ENCODE measurements around the gene NME3. TPM values are rescaled to one million over a fixed set of nuclear protein-coding genes. Genes with fewer than 3 reads are reported as not detected.

The NME3 gene
- total and polyA plus RNA-seq, 10 of the 15 experiments (the other 5 are each of a cell fraction or from before 2014, with no cell fraction given) = 0.61 to 55.5 (median 26.5) TPM

- TF ChIP-seq POU2F2 (IDR thresholded peaks at IDR 0.05; ENCODE audit: borderline replicate concordance, low read depth, low read length) (0 out of 3 replicates have a peak, but pooled peaks have one; percentile 10), ATF3 (IDR thresholded peaks at IDR 0.05; ENCODE audit: borderline replicate concordance, extremely low read depth, low read depth, low read length) (no peak), MYC (IDR thresholded peaks at IDR 0.05; ENCODE audit: insufficient read depth, insufficient read length, insufficient replicate concordance, low read length, severe bottlenecking) (no peak), LARP7 (IDR thresholded peaks at IDR 0.05) (peak; percentile 29; the same call in 1 of the 2 replicates), NR2C1 (IDR thresholded peaks at IDR 0.05) (no peak), KDM1A (IDR thresholded peaks at IDR 0.05; ENCODE audit: borderline replicate concordance) (no peak), SREBF1 (IDR thresholded peaks at IDR 0.05; ENCODE audit: low read length) (no peak), EGR1 (IDR thresholded peaks at IDR 0.05; ENCODE audit: borderline replicate concordance in 1 of 2, low read depth in 2 of 2, low read length in 2 of 2) (no peak), TCF7 (IDR thresholded peaks at IDR 0.05; ENCODE audit: borderline replicate concordance) (no peak), CEBPB (IDR thresholded peaks at IDR 0.05; ENCODE audit: borderline replicate concordance in 1 of 2, low read depth in 2 of 2, low read length in 2 of 2) (no peak), ZNF622 (IDR thresholded peaks at IDR 0.05) (no peak), BCL3 (IDR thresholded peaks at IDR 0.05; ENCODE audit: borderline replicate concordance, insufficient read depth, low read depth, low read length, poor library complexity, severe bottlenecking) (peak; percentile 91), RELB (IDR thresholded peaks at IDR 0.05; ENCODE audit: low read depth) (no peak), ZSCAN29 (IDR thresholded peaks at IDR 0.05) (no peak), PAX5 (IDR thresholded peaks at IDR 0.05; ENCODE audit: borderline replicate concordance, low read depth, low read length) (peak; percentile 21; the same call in 1 of the 2 replicates), ATF7 (IDR thresholded peaks at IDR 0.05; ENCODE audit: low read depth) (no peak), ASH2L (IDR thresholded peaks at IDR 0.05; ENCODE audit: borderline replicate concordance, low read depth) (no peak), WRNIP1 (IDR thresholded peaks at IDR 0.05; ENCODE audit: borderline replicate concordance, low read depth, low read length) (no peak), PML (IDR thresholded peaks at IDR 0.05; ENCODE audit: low read length) (peak; percentile 39; the same call in 1 of the 2 replicates), RUNX3 (IDR thresholded peaks at IDR 0.05; ENCODE audit: low read length) (no peak), SP1 (IDR thresholded peaks at IDR 0.05; ENCODE audit: low read depth, low read length) (no peak), JUNB (IDR thresholded peaks at IDR 0.05) (no peak), RB1 (IDR thresholded peaks at IDR 0.05; ENCODE audit: borderline replicate concordance) (peak; percentile 15; the same call in 1 of the 2 replicates), NR2F1 (conservative IDR thresholded peaks at IDR 0.05) (no peak), BRCA1 (IDR thresholded peaks at IDR 0.05; ENCODE audit: low read depth, low read length) (no peak), HCFC1 (IDR thresholded peaks at IDR 0.05; ENCODE audit: low read length) (no peak), RAD51 (IDR thresholded peaks at IDR 0.05) (no peak), ETV6 (conservative IDR thresholded peaks at IDR 0.05 in 1 of 2, IDR thresholded peaks at IDR 0.05 in 1 of 2; ENCODE audit: borderline replicate concordance in 1 of 2, low read depth in 1 of 2) (no peak)
These were observed 785 bp downstream of the NME3 start (continued) for GRCh38 chr16:1770328-1771187.

All from GM12878 (cell line).